Cardiac muscle cell (in vitro differentiated cells and primary cell): ENCODE results near the gene TMED10. TPM values are rescaled to one million over a fixed set of nuclear protein-coding genes. Genes with fewer than 3 reads are reported as not detected.
A peak's percentile ranks its signal among the peaks of the same experiment; 100 is the strongest.

ENCODE experiments used
- DNase-seq, 2 donors: peaks; one replicate each; pipeline versions ENCODE4 v3.0.0 to v3.0.0-alpha.2; 2010 to 2017; ENCODE audit warnings: low read depth in 1 of 2, low spot score in 1 of 2
- H3K27ac ChIP-seq: fragments of 200-600 bp; sonication (generic); 2 replicates; pipeline ENCODE4 v1.5.1; 2016
- H3K27me3 ChIP-seq: fragments of 200-600 bp; sonication (generic); 2 replicates; pipeline ENCODE4 v1.6.0; 2016; ENCODE audit warnings: control low read depth
- H3K36me3 ChIP-seq: fragments of 200-600 bp; sonication (generic); 2 replicates; pipeline ENCODE4 v1.5.1; 2016; ENCODE audit warnings: control low read depth
- H3K4me1 ChIP-seq: fragments of 200-600 bp; sonication (generic); 2 replicates; pipeline ENCODE4 v1.8.1; 2017; ENCODE audit warnings: low read depth, mild to moderate bottlenecking, mixed run types
- H3K4me3 ChIP-seq: fragments of 200-600 bp; sonication (generic); 2 replicates; pipeline ENCODE4 v1.5.1; 2016; ENCODE audit warnings: mild to moderate bottlenecking
- H3K9me3 ChIP-seq: fragments of 200-600 bp; sonication (generic); 2 replicates; pipeline ENCODE4 v1.5.1; 2017; ENCODE audit warnings: low read depth, mild to moderate bottlenecking, control low read depth
- polyA plus RNA-seq: library from polyadenylated mRNA; unstranded; fragments of >200 nt; fragmentation: Nextera tagmentation; extraction: Ambion mirVana; gene quantifications from 2 replicates; pipeline ENCODE4 v1.2.1, GENCODE V29; 2016
- total RNA-seq: library from RNA; depleted of rRNA; stranded (reverse); fragments of >200 nt; gene quantifications from 2 replicates; pipeline ENCODE4 v1.2.3, GENCODE V29; 2016
- TF ChIP-seq, protein P1 (sequence below): IDR thresholded peaks from 2 replicates; pipeline ENCODE4 v1.5.1; 2012; ENCODE audit warnings: low read depth, mild to moderate bottlenecking, low read length

The TMED10 gene
- total and polyA plus RNA-seq, 2 experiments from 2014 or later, result 158 to 295 TPM

DNA sequence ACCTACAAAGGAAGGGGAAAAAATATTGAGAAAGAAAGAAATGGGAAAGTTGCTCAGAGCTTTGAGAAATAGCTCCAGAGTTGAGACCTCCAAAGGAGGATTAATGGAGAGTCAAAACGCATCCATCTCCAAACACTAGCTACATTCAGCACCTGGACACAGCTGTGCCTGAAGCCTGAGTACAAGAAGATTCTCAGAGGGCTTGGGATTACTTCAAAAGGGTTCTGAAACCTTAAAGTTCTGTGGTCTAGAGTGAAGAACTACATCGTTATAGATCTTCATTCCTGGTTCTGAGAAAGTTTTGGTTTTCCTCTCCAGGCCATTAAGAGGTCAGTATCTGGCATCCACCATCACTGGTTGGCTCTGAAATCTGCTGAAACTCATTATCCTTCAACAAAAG, 10.5 kb upstream of the TMED10 start:
- Histone ChIP-seq H3K36me3 (no peaks in the 10 kb centered on the region), H3K27ac (no peak overlapping the region), H3K27me3 (no peaks in the 10 kb centered on the region), H3K4me1 (peaks cover 9% of the 10 kb centered on the region), H3K9me3 (no peaks in the 10 kb centered on the region), H3K4me3 (no peak overlapping the region)
- TF ChIP-seq, protein P1, sequence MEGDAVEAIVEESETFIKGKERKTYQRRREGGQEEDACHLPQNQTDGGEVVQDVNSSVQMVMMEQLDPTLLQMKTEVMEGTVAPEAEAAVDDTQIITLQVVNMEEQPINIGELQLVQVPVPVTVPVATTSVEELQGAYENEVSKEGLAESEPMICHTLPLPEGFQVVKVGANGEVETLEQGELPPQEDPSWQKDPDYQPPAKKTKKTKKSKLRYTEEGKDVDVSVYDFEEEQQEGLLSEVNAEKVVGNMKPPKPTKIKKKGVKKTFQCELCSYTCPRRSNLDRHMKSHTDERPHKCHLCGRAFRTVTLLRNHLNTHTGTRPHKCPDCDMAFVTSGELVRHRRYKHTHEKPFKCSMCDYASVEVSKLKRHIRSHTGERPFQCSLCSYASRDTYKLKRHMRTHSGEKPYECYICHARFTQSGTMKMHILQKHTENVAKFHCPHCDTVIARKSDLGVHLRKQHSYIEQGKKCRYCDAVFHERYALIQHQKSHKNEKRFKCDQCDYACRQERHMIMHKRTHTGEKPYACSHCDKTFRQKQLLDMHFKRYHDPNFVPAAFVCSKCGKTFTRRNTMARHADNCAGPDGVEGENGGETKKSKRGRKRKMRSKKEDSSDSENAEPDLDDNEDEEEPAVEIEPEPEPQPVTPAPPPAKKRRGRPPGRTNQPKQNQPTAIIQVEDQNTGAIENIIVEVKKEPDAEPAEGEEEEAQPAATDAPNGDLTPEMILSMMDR, result no peak
- DNase-seq, result no peak

DNA sequence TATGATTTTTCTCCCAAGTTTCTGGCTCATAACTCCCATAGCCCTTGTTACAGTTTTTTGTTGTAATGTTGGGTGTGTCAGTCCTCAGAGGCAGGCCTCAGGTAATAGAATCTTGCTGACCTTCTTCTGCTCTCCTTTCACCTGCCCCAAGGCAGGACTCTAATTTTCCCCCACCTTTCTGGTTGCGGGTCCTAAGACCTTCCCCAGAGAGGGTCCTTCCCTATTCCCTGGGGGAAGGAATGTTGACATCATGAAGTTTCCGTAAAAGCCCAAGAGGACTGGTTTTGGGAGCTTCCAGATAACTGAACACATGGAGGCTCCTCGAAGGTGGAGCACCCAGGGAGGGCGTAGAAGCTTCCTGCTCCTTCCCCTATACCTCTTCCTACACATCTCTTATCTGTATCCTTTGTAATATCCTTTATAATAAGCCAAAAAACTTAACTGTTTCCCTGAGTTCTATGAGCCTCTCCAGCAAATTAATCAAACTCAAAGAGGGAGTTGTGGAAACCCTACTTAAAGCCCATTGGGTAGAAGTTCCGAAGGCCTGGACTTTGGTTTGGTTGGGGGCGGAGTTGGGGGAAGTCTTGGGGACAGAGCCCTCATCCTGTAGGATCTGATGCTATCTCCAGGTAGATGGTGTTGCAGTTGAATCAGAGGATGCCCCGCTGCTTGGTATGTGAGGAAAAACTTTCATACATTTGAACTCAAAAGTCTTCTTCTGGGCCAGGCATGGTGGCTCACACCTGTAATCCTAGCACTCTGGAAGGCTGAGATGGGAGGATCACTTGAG, 9.0 kb upstream of the TMED10 start:
- Histone ChIP-seq H3K4me3 (no peak overlapping the region), H3K4me1 (peaks cover 9% of the 10 kb centered on the region), H3K9me3 (no peaks in the 10 kb centered on the region), H3K36me3 (no peaks in the 10 kb centered on the region), H3K27me3 (no peaks in the 10 kb centered on the region), H3K27ac (no peak overlapping the region)
- no peak for DNase-seq
- TF ChIP-seq, protein P1, result no peak

DNA sequence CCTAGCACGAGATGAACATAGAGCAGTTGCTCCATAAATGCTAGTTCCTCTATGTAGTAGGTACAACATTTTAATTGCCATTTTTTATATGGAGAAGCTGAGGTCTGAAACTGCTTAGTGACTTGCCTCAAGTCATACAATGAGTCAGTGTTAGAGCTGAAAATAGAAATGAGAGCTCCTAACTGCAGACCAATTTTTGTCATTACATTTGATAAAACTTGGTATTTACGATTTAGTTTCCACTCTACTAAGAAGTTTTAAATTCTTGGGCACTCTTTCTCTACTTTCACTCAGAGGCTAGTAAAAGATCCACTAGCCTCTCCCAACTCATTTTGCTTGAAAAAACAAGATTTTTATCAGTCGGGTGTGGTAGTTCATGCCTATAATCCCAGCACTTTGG, 8.1 kb upstream of the TMED10 start:
- TF ChIP-seq, protein P1, result no peak
- no peak overlapping the region for H3K27ac ChIP-seq
- H3K27me3 ChIP-seq, result no peaks in the 10 kb centered on the region
- no peak for DNase-seq
- peaks cover 9% of the 10 kb centered on the region for H3K4me1 ChIP-seq
- no peaks in the 10 kb centered on the region for H3K36me3 ChIP-seq
- no peak overlapping the region for H3K4me3 ChIP-seq
- H3K9me3 ChIP-seq, result no peaks in the 10 kb centered on the region

DNA sequence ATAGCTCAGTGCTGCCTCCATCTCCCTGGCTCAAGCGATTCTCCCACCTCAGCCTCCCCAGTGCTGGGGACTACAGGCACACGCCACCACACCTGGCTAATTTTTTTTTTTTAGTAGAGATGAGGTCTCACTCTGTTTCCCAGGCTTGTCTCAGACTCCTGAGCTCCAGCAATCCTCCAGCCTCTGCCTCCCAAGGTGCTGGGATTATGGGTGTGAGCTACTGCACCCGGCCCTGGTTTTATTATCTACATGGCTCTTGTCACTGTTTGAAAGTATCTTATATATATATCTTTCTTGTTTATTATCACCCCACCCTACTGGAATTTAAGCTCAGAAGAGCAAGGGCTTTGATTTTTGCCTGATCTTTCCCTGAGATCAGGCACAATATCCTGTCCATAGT, 7.6 kb upstream of the TMED10 start:
- Histone ChIP-seq H3K36me3 (no peaks in the 10 kb centered on the region), H3K4me1 (peaks cover 9% of the 10 kb centered on the region), H3K9me3 (no peaks in the 10 kb centered on the region), H3K27me3 (no peaks in the 10 kb centered on the region), H3K4me3 (no peak overlapping the region), H3K27ac (no peak overlapping the region)
- TF ChIP-seq, protein P1, result no peak
- DNase-seq, result no peak

DNA sequence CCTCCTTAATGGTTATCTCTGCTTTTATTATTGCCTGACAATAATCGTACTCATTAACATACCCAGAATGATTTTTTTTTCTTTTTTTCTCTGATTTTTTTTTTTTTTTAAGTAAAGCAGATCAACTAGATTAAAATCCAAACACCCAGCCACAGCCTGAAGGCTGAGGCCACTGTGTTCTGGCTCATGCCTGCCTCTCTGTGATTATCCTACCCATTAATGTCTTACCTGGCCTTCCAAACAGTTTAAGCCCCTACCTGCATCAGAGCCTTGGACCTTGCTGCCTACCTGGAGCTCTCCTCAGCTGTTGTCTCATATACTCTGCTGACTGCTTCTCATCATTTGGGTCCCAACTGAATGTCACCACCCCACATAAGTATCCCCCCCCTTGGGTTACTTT, 6.8 kb upstream of the TMED10 start:
- no peaks in the 10 kb centered on the region for H3K9me3 ChIP-seq
- DNase-seq, result no peak
- TF ChIP-seq, protein P1, result no peak
- H3K4me3 ChIP-seq, result no peak overlapping the region
- H3K4me1 ChIP-seq, result peaks cover 9% of the 10 kb centered on the region
- no peaks in the 10 kb centered on the region for H3K36me3 ChIP-seq
- H3K27me3 ChIP-seq, result no peaks in the 10 kb centered on the region
- peak overlapping the region; percentile 65 for H3K27ac ChIP-seq
